HG02938 (cell line): ENCODE data around the gene LHX5.

Experiments used
- ATAC-seq: cut with Tn5 transposase; IDR thresholded peaks from one replicate; pipeline ENCODE4 v1.9.1; 2021; ENCODE audit warnings: mild to moderate bottlenecking, moderate library complexity; ENCODE audit not compliant: unreplicated experiment

LHX5 gene

GRCh38 chr12:113478351-113479011 is 6.8 kb upstream of the LHX5 start:
- ATAC-seq: no peak

- no peak for ATAC-seq
Observed at GRCh38 chr12:113477842-113478215, 6.2 kb upstream of the LHX5 start.

GRCh38 chr12:113477171-113477841 is 5.6 kb upstream of the LHX5 start:
- ATAC-seq: no peak

GRCh38 chr12:113476176-113476986 is 4.7 kb upstream of the LHX5 start:
- ATAC-seq: no peak

GRCh38 chr12:113475451-113476175 is 3.9 kb upstream of the LHX5 start:
- ATAC-seq: no peak

GRCh38 chr12:113474635-113475436 is 3.2 kb upstream of the LHX5 start:
- ATAC-seq: no peak

- no peak for ATAC-seq
Observed at GRCh38 chr12:113473942-113474341, 2.3 kb upstream of the LHX5 start.

GRCh38 chr12:113473400-113473799 is 1.7 kb upstream of the LHX5 start:
- ATAC-seq: no peak

- ATAC-seq: no peak
Observed at GRCh38 chr12:113472191-113473121, 785 bp upstream of the LHX5 start.

GRCh38 chr12:113470871-113471618 is 626 bp downstream of the LHX5 start:
- no peak for ATAC-seq

- ATAC-seq: no peak
Observed at GRCh38 chr12:113469949-113470743, 1.5 kb downstream of the LHX5 start.

GRCh38 chr12:113469224-113469948 is 2.3 kb downstream of the LHX5 start:
- no peak for ATAC-seq

- ATAC-seq: no peak
Observed at GRCh38 chr12:113468365-113469223, 3.1 kb downstream of the LHX5 start.

GRCh38 chr12:113467502-113468364 is 3.9 kb downstream of the LHX5 start:
- no peak for ATAC-seq

GRCh38 chr12:113467142-113467501 is 4.5 kb downstream of the LHX5 start:
- no peak for ATAC-seq
